ENCODE measurements around the gene FOXP1.

FOXP1 gene

DNA sequence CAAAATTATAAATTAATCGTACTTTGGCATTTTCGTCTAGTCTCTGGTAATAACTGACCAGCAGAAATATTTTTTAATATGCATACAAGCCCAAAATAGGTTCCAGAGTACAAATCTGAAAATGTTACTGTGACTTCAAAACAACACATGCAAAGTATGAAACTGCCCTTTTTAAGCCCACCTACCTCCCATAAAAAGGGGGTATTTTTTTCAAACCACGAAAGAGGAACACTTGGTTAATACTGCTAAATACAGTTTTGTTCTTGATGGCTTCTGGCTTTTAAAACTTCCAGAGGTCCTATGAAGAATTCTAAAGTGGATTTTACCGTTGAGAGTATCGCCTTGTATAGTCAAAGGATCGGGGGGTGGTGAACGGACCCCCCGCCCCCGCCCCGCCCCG is 610.7 kb downstream of the FOXP1 start:
- in situ Hi-C loops (cut with MboI; ENCODE audit: low sequenced_read_pairs), result no loop called here

DNA sequence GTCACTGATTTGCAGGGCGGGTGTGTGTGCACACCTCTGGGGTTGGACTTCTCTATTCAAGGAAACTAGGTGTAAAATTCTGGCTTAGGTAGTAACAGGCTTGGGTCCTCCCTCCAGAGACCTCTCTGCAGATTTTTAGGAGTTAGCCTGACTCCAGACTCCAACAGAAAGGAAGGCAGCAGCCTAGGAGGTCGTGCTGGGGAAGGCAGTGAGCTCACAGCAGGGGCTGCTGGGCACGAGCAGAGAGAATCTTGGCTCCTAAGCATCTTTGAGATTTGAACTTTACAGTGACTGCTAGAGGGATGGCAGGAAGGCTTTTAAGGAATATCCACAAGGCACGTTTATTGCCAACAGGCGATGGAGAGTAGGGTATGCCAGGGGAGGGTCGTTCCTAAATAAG is 612.6 kb downstream of the FOXP1 start:
- in situ Hi-C loops (cut with MboI; ENCODE audit: low sequenced_read_pairs), result no loop called here

DNA sequence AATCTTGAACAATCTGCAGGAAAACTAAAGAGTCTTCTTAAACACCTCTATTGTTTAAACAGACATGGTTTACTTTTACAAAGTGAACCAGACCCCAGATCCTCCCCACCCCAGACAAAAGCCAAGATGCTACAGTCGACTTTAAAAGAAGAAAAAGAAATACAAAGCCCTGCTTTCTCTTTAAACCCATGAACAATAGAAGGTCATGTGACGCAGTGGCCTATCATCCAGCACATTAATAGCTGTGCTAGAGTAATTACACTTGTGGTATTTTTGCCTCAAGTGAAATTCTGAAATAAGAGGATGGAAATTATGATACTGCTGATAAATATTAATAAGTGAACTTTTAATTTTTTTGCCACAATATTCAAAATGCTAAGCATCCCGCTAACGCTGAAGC is 613.4 kb downstream of the FOXP1 start:
- in situ Hi-C loops (cut with MboI; ENCODE audit: low sequenced_read_pairs), result no loop called here

DNA sequence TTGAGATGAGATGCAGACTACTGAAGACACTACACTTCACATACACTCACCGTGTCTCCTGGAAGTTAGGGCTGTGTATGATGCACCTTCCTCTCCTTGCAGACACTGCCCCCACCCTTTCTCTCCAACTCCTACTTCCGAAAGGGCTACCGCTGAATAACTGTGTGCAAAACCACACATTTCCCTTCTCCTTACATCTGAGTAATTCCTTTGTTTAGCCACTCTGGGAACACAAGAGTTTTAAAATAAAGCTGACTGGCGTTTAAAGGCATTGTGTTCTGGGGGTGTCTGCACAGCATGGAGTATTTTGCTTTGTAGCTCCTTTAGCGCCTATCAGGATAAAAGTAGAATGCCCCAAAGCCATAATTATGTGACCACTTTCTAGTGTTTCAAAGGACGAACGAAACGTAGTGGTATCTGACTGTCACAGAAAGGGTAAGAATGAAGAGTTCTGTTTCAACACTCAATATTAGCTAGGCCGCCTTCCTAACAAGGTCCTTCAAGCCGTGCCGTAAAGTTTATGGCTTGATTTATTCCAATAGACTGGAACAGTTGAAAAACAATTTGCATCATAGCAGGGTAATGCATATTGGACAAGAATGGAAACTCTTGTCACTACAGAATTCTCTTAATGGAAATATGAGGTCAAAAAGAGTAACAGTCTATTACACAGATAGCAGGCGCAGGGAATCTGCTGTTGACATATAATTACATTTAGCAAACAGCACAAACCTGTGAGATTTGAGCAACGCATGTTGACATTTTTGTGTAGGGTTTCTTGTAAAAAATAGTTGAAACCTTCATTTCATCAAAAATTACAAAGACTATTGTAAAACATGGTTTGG is 619.9 kb downstream of the FOXP1 start:
- in situ Hi-C loops (cut with MboI; ENCODE audit: low sequenced_read_pairs), result no loop called here

DNA sequence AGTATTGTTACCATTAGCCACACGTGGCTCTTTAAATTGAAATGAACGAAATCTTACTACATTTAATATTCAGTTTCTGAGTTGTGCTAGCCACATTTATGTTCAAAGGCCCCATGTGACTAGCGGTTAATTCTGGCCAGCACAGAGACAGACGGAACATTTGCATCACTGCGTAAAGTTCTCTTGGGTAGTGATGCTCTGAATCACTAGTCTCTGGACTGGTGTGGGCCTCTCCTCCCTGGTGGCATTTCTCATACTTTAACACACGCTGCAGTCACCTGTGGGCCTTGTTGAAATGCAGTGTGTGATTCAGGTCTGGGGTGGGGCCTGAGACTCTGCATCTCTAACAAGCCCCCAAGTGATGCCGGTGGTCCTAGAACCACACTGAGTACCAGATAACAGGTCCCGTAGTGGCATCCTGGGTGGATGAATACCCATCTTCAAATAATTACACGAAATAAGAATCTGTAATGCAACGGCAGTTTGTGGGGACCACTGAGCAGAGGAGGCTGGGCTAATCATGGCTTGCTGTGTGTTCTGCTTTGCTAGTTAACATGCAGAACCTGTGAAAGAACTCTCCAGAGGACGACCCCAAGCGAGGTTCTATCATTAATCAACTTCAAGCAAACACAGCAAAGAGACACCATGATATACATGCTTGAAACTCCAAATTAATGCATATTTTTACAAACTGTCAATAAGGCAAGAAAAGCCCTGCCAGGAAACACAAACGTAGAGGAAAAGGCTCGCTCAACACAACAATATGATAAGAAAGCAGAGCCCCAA is 623.8 kb downstream of the FOXP1 start:
- in situ Hi-C loops (cut with MboI; ENCODE audit: low sequenced_read_pairs), result no loop called here

DNA sequence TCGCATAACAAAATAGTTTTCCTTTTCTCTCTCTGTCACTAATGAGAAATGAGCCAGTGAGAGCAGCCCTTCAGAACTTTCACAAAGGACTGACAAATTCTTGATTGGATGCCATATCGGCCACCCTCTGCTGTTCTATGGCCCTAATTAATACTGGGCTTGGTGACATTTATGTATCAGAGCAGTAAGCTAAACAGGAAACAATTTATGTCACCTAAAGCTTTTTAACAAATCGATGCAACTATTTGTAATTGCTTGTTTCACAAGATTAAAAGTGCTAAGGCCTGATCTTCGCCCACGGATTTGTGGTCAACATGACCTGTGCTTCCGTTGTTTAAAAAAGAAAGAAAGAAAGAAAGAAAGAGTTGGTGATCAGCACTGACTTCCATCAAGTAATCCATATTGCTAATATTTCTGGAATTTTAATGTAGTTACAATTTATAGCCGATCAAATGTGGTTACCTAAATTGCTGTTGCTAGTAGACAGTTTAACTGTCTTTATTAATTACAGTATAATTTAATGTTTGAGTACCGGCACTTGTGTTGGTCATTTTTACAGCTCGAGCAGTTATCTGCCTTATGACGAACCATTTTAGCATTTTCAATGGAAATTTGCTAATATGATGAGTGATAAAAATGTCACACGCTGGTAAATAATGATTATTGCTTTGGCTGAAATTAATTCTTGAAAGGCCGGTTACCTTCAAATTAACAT is 631.3 kb downstream of the FOXP1 start:
- in situ Hi-C loops (cut with MboI; ENCODE audit: low sequenced_read_pairs), result no loop called here

DNA sequence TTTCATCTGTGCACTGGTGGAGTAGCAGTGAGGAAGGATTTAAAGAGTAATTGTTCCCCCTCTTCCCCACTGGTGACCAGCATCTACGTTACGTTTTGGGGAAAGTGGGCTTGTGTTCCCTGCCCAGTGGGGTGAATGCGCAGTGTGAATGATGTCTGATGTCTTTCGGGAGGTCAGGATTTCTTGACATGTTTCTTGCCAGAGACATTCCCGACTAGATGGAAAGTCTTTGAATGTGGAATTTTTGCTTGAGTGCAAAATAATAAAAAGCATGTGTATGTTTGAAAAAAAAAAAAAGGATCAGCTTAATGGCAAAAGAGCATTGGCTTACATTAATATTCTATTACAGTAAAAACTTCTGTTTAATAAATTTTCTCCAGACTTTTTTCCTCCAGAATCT is 632.2 kb downstream of the FOXP1 start:
- in situ Hi-C loops (cut with MboI; ENCODE audit: low sequenced_read_pairs), result no loop called here

DNA sequence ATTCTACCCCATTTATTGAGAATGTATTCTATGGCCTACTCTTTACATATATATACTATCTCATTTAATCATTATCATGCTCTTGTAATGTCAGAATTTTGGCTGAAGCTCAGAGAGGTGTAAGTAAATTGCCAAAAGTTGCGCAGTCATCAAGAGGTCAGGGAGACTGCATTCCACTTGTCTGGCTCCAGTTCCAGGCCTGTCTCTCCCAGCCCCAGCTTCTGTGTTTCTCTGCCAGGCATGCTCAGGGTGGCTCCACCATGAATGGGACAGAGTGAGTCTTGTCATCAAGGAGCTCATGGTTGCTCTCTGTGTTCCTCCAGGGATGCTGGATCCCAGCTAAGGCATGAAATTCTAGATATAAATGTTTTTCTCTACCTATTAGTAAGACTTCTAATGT is 635.9 kb downstream of the FOXP1 start:
- in situ Hi-C loops (cut with MboI; ENCODE audit: low sequenced_read_pairs), result no loop called here

DNA sequence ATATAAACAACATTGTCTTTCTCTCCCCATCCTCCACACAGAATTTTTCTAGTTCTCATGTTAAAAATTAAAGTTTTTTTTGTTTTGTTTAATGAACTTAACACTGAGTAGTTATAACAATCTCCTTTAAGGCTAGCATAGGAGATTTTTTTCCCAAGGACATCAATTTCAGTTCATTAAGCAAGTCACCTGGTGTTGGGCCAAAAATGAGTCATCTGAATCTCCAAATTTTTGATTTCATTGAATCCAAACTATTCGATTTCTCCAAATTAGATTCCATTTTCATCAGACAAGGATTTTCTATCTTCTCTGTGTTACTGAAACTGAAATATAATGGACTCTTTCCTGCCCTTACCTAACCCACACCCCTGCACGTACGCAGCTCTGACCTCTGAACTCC is 639.6 kb downstream of the FOXP1 start:
- in situ Hi-C loops (cut with MboI; ENCODE audit: low sequenced_read_pairs), result no loop called here

DNA sequence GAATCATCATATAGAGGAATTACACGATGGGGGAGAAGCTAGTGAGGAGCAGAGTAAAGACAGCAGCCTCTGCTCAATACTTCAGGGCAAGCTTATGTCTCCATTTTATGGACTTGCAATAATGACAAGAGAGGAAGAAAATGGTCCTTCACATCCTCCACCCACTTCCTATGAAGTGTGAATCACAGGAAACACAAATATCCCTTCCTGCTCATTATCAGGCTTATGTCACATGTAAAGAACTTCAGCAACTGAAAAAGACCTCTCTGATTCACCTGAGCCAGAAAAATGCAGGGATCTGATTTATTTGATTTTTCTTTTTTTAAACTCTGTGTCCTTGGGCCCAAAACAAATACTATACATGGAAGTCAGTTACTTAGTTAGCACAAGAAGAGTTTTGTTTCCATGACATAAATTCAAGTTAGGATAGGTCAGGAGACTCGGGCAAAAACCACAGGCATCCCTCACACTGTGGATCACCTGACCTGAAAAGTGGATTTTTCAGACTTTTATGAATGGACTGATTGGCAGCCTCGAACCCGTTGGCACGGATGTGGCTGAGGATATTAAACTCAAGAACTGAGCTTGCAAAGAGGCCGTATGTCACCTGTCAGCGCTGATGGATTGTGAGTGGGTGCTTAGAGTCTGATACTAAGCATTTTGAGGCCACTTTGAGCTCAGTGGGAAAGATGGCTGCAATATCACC is 650.3 kb downstream of the FOXP1 start:
- in situ Hi-C loops (cut with MboI; ENCODE audit: low sequenced_read_pairs), result no loop called here

DNA sequence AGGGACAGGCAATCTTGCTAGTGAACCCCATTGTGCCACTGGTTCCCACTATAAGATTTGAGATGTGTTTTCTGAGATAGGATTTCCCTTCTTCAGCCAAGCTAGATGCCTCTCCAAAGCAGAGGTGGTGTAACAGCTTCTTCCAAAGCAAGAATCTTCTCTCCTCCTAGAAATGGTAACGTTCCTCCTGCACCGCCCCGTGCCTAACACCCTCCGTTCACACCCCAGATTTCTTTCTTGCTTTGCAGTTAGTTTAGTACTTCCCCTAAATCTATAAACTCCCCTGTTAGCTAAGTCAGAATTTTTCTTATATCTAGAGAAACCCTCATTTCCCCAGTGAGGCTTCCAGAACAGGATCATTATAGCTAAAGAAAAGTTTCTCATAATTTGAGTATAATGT is 653.5 kb downstream of the FOXP1 start:
- in situ Hi-C loops (cut with MboI; ENCODE audit: low sequenced_read_pairs), result no loop called here

DNA sequence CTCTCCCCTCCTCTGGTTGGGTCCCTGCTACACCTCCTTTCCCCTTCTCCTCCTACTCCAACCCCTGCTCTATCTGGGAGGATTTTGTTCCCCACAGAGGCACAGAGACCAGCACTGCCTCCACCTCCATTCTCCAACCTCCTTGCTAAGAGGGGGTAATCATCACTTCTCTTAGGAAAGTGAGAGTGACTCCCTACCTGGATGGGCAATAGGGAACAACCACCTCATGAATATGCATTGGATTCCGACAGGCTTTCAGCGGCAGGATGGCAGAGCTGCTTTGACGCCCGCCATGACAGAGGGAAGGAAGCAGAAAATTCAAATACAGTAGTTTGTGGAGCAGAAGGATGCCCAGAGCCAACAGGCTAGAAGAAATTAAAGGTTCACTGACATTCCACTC is 656.3 kb downstream of the FOXP1 start:
- in situ Hi-C loops (cut with MboI; ENCODE audit: low sequenced_read_pairs), result no loop called here

DNA sequence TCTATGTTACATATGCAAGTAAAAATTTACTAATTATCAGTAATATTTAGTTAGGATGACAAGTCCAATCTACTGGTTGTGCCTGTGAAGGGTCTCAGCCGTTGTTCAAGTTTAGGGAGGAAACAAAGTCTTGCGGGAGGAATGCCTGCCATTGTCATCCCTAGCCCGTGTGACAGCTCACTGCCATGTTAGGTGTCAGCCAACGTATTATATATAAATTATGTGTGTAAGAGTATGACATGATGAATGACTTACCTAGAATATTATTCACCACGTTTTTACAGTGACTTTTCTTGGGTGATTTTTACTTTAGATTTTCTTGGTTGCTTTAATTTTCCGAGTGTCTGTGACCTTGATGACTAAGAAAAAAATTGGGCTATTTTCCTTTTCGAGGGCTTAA is 656.7 kb downstream of the FOXP1 start:
- in situ Hi-C loops (cut with MboI; ENCODE audit: low sequenced_read_pairs), result no loop called here

DNA sequence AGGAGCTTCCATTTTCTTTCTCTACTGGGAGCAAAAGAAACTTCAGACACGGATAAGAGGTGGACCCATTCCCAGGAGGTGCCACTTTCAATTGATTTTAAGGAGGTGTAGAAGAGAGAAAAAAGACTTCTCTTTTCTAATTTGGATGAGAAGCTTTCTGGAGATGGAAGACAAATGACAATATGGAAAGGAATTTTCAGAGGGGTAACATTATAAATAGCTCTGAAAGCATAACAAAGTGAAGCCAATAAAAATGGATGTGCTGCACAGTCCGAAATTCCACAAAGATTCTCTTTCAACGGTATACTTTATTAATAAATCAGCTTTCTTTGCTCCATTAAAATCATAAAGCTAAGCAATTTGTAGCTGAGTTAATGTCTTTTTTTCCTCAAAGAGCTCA is 663.9 kb downstream of the FOXP1 start:
- in situ Hi-C loops (cut with MboI; ENCODE audit: low sequenced_read_pairs), result no loop called here

DNA sequence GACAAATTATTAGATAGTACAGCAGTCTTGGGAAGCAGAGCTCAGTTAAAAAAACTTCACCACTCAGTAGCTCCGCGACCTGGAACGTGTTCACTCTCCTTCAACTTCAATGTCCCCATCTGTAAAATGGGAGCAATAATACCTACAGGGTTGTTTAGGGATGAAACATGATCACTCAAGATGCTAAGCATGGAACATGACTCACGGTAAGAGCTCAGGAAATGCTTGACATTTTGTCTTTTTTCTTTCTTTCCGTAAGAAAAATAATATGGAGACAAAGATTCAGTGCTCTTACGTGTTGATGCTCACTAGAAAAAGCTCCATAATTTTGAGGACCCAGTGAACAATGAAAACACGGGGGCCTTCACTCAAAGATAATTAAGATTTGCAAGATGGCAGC is 664.4 kb downstream of the FOXP1 start:
- in situ Hi-C loops (cut with MboI; ENCODE audit: low sequenced_read_pairs), result no loop called here

DNA sequence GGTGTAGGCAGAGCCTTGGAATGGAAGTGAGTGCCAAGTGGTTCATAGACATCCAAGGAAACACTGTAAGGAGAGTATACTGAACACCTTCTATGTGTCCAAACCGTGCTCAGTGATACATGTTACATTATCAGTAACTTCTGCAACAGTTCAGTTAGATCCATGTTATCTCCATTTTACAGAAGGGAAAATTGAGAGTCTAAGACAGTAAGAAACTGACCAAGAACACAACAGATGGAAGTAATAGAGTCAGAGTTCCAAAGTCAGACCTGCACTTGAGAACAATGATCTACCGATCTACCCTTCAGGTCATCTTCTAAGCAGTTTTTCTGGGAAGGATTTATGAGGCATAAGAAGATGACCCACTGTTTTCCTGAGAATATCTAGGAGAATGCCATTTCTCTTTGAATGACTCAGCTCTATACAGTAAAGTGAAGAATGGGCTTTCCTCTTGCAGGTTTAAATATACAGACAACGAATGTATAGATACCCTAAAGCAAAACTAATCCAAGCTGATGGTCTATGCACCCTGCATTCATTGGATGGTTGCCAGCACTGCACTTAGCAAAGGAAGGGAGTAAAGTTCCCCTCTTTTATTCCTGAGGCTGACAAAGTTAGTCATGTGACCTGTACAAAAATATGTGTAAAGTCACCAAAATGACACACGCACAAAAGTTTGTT is 667.0 kb downstream of the FOXP1 start:
- in situ Hi-C loops (cut with MboI; ENCODE audit: low sequenced_read_pairs), result no loop called here

DNA sequence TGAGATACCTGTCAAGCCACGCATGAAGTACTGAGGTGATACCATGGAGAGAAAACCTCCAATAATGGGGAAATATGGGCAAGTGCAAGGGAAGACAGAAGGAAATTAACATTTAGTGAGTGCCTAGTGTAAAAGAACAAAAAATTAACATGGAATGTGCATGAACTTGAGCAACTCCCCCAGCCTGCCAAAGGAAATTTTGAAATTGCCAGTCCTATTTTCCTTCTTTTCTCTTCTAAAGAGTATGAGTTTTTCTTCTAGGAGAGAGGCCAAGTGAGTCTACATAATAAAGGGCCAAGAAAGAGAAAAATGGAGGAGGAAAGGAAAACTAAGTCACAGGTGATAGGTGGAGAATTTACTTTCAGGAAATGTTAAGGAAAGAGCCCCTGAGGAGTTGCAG is 668.7 kb downstream of the FOXP1 start:
- in situ Hi-C loops (cut with MboI; ENCODE audit: low sequenced_read_pairs), result no loop called here

DNA sequence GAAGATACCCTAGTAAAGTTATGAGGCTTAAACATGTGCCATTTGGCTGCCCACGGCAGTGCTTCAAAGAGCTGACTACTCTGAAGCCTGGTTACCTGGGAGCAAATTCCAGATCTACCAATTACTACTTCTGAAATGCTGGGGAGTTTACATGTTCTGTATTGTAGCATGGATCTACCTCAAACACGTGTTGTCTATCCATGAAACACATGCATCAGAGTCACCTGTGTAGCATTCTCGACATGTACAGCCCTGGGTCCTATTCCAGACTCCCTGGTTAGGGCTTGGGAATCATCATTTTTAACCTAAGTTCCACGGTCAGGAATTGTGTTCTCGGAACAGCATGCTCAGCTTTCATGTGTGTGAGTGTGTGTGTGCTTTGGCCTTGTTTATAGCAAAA is 671.8 kb downstream of the FOXP1 start:
- in situ Hi-C loops (cut with MboI; ENCODE audit: low sequenced_read_pairs), result no loop called here

DNA sequence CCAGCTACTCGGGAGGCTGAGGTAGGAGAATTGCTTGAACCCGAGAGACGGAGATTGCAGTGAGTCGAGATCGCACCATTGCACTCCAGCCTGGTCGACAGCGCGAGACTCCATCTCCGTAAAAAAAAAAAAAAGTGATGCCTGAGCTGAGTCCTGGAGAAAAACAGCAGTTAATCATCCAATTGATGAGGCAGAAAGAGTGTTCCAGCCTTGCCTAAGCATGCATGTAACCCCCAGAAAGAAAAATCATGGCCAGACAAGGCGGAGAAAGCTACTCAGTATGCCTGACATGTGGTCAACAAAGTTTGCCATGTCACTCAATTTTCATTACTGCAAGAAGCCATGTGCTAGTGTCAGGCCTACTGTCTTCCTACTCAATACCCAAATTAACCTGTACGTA is 678.0 kb downstream of the FOXP1 start:
- in situ Hi-C loops (cut with MboI; ENCODE audit: low sequenced_read_pairs), result no loop called here
